NCI-H774 (cell line): Measurements from ENCODE around the gene DPP6.
"Not testable (repeated sequence)": the region's sequence is repeated elsewhere in the genome, so short reads cannot be mapped to it uniquely, and the experiment has no call there.

Source experiments
- DNase-seq: peaks from one replicate; lab custom pipeline; 2025; lab: John Stamatoyannopoulos, UW

The DPP6 gene

DNA sequence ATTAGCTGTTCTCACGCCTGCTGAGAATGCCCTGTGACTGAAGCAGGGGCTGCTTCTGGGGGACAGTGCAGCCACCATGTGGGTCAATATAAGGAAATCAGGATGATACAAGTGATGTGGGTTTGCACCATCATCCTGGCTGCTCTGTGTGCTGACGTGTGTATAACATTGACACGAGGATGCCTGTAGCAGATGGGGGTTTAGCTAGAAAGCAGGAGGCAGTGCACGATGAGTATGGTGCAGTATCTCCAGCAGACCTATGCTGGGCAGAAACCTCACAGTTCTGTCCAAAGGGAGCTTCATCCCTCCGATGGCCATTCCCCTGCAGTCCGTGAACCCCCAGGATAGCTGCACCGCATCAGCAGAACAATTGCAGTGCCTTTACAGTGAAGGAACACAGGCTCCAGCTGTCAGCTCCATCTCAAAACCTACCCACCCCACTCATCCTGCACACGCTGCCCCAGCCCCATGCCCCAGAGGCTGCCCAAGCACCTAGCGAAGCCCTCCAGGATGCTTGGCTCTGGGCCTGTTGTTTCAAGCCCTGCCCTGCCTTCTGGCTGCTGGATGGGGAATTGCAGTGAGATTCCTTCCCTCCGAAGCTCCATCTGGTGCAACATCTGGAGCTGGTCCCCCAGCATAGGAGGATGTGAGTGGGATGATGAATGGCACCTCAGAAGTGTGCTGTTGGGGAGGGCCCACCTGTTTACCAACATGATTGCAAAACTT, 96.8 kb downstream of the DPP6 start:
- DNase-seq: not testable (repeated sequence)

- DNase-seq: not testable (repeated sequence)
Measured at GRCh38 chr7:154150656-154151055, 98.5 kb downstream of the DPP6 start.

- not testable (repeated sequence) for DNase-seq
Measured at GRCh38 chr7:154151306-154151705, 99.1 kb downstream of the DPP6 start.

- not testable (repeated sequence) for DNase-seq
Measured at GRCh38 chr7:154155928-154156327, 103.7 kb downstream of the DPP6 start.

- not testable (repeated sequence) for DNase-seq
Measured at GRCh38 chr7:154162921-154163320, 110.7 kb downstream of the DPP6 start.

DNA sequence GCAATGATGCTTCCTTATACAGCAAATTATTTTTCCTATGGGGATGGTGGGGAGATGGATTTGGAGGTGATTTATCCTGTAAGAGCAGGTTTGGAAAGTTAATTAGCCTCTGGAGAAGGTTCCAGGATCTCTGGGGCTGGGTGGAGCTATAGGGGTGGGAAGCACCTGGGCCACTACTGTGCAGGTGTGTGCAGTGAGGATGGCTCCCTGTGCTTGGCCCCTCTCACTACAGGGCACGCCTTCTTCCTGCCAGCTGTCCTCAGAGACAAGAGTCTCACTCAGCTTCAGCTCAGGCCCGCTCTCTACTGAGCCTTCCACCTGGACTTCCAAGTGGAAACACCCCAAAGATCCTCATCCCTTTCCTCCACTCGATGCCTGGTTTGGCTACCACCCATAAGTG, 111.4 kb downstream of the DPP6 start:
- DNase-seq: not testable (repeated sequence)

GRCh38 chr7:154167051-154167450, 114.9 kb downstream of the DPP6 start:
- DNase-seq: no peak

DNA sequence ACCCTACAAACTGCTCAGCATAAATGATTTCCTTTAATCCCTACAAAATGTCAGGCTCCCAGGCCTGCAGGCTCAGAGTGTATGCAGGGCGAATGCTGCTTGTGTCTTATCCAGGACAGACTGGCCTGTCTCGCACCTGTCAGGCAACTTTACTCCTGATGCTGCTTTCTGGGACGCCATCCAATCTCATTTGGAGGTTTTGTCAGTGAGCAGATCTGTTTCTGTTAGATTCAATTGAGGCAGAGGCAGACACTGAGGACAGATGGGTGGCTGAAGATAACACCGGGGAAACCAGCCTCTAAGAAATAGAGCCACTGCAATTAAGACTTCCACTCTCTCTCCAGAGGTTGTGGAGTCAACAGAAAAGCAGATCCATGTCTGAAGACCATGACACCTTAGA, 115.6 kb downstream of the DPP6 start:
- DNase-seq: no peak

DNA sequence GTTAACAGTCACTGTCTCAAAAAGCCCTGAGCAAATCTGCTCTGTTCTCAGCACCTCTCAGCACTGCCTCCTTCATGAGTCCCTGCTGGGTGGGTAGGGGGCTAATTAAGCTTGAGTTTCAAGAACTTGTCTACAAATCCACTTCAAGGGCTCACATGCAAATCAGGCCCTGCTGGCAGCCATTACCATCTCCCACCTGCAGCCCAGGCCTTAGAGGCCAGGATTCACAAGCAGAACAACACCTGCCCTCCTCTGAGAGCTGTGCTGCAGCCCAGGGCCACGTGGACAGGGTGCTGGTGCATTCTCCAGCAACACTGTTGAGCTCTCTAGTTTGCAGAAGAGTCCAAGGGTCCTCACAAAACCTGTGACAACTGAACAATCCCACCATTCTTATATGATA, 119.2 kb downstream of the DPP6 start:
- no peak for DNase-seq

DNA sequence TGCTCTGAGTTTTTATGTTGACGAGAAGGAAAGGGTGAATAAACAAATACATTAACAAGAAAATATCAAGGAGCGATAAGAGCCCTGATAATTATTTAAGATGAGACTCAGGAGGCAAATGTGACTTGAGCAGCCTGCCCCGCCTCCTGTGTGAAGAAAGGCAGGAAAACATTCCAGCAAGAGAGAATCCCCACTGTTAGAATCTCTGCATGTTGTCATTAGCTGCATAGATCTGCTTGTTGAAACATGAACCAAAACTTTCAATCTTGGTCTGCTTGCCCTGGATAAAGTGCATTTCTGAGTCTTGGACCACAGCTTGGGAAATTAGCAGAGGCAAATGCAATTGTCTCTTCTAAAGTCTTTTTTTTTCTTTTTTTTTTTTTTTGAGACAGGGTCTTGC, 120.0 kb downstream of the DPP6 start:
- no peak for DNase-seq

- DNase-seq: no peak
Measured at GRCh38 chr7:154177584-154177983, 125.4 kb downstream of the DPP6 start.

- no peak for DNase-seq
Measured at GRCh38 chr7:154178895-154179294, 126.7 kb downstream of the DPP6 start.

- no peak for DNase-seq
Measured at GRCh38 chr7:154183482-154183881, 131.3 kb downstream of the DPP6 start.

- no peak for DNase-seq
Measured at GRCh38 chr7:154183946-154184345, 131.7 kb downstream of the DPP6 start.

DNA sequence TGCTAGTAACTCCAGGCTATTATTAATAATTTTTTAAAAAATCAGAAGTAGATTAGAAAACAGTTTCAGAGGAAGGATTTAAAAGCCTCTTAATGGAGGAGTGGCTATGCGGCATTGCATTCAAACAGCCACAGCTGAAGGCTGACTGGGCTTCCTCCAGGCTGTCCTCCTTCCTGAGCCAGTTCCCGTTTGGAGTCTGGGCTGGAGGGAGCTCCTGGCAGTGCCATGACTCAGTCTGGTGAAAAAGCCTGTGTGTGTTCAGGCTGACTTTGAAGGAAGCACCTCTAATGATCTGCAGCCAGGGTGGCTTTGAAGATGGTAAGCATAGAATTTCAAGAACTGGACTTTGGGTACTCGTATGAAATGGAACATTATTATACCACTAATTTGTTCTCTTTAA, 134.6 kb downstream of the DPP6 start:
- DNase-seq: no peak

GRCh38 chr7:154188330-154188729, 136.1 kb downstream of the DPP6 start:
- DNase-seq: no peak

GRCh38 chr7:154195266-154195665, 143.1 kb downstream of the DPP6 start:
- DNase-seq: no peak

- no peak for DNase-seq
Measured at GRCh38 chr7:154198481-154198880, 146.3 kb downstream of the DPP6 start.

GRCh38 chr7:154200241-154200640, 148.0 kb downstream of the DPP6 start:
- no peak for DNase-seq

DNA sequence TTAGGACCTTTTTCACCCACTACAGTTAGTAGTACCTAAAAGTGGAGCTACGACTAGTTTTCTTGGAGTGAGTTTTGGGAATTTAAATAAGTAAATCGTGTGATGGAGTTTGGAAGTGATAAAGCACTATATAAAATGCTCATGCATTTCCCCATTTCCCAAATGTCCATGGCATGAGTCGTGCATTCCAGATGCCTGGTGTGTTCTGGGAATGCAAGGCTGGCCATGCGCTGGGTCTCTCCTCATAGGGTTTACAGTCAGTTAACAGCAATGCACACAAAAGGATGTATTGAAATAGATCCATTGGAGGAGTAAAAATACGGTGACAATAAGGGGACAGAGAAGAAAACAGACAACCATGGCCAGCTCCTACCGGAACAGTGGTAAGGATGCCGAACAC, 149.8 kb downstream of the DPP6 start:
- no peak for DNase-seq

- DNase-seq: no peak
Measured at GRCh38 chr7:154204046-154204445, 151.8 kb downstream of the DPP6 start.

GRCh38 chr7:154212861-154213260, 160.7 kb downstream of the DPP6 start:
- DNase-seq: no peak

- DNase-seq: no peak
Measured at GRCh38 chr7:154217688-154218340, 165.6 kb downstream of the DPP6 start.

GRCh38 chr7:154231732-154232131, 179.5 kb downstream of the DPP6 start:
- no peak for DNase-seq
